PC-9 (cell line): ENCODE data around the gene ATP11A.

Experiments
- CTCF ChIP-seq: fragments of 200-600 bp; sonication (generic); conservative IDR thresholded peaks from 2 replicates; pipeline ENCODE4 v1.6.1; 2017; ENCODE audit warnings: mixed run types, antibody characterized with exemption, mild to moderate bottlenecking, moderate library complexity
- EZH2 ChIP-seq: fragments of 200-600 bp; sonication (generic); IDR thresholded peaks from 2 replicates; pipeline ENCODE4 v1.8.0; 2017; ENCODE audit warnings: antibody characterized with exemption, low read depth

- TF ChIP-seq CTCF (no peak), EZH2 (no peak)
These were observed 153.1 kb downstream of the ATP11A start for GRCh38 chr13:112842931-112843391.
